Gastroesophageal sphincter (tissue), 4 donors: Measurements from ENCODE around the gene ANKRD27. TPM values are rescaled to one million over a fixed set of nuclear protein-coding genes. Genes with fewer than 3 reads are reported as not detected.

Experiments
- ATAC-seq: fragments of 150-250 bp; one replicate; pipeline ENCODE4 v1.9.1; 2016; ENCODE audit warnings: mild to moderate bottlenecking, moderate library complexity
- H3K27ac ChIP-seq, 4 donors: fragments of 200-600 bp; sonication (generic) in 3 of 4; 1 replicate in 3 of 4; 2 replicates in 1 of 4; pipeline ENCODE4 v1.5.1; 2016 to 2019
- H3K27me3 ChIP-seq: fragments of 200-600 bp; sonication (generic); one replicate; pipeline ENCODE4 v1.5.1; 2019
- H3K36me3 ChIP-seq, 2 donors: fragments of 200-600 bp; sonication (generic); one replicate each; pipeline ENCODE4 v1.5.1; 2019; ENCODE audit warnings: control low read depth in 1 of 2
- H3K4me1 ChIP-seq, 3 donors: fragments of 200-600 bp; sonication (generic); 1 replicate in 2 of 3; 2 replicates in 1 of 3; pipeline ENCODE4 v1.5.1; 2016 to 2019; ENCODE audit warnings: control low read depth in 2 of 3
- H3K4me3 ChIP-seq, 2 donors: fragments of 200-600 bp; sonication (generic); one replicate each; pipeline ENCODE4 v1.5.1; 2019; ENCODE audit warnings: mild to moderate bottlenecking in 1 of 2, moderate library complexity in 1 of 2
- H3K9me3 ChIP-seq, 3 donors: fragments of 200-600 bp; sonication (generic); one replicate each; pipeline ENCODE4 v1.5.1; 2017 to 2019; ENCODE audit warnings: control low read depth in 2 of 3
- EP300 ChIP-seq: sonication (generic); formaldehyde crosslinking; IDR thresholded peaks from one replicate; pipeline ENCODE4 v1.6.1; 2017; ENCODE audit warnings: antibody characterized with exemption, mild to moderate bottlenecking
- POLR2A ChIP-seq, 2 donors: fragments of 450-650 bp; IDR thresholded peaks; one replicate each; pipeline ENCODE4 v1.6.1; 2017; ENCODE audit warnings: antibody characterized with exemption in 2 of 2, mild to moderate bottlenecking in 2 of 2, moderate library complexity in 1 of 2
- POLR2AphosphoS5 ChIP-seq: sonication (generic); formaldehyde crosslinking; IDR thresholded peaks from one replicate; pipeline ENCODE4 v1.6.1; 2017; ENCODE audit warnings: antibody characterized with exemption
- WGBS, 2 donors: methylation state at CpG; one replicate each; pipeline ENCODE4 v1.1.5; 2018; ENCODE audit warnings: low coverage in 1 of 2; 5-methylcytosine and 5-hydroxymethylcytosine counted together
- total RNA-seq, 4 donors: library from RNA; depleted of rRNA; stranded (reverse); fragments of >200 nt; gene quantifications; one replicate each; pipeline ENCODE4 v1.1.0, GENCODE V29; 2016
- TF ChIP-seq, protein P1 (sequence below), 4 experiments: fragments of 200-600 bp in 2 of 4; fragments of 450-650 bp in 2 of 4; sonication (generic) in 1 of 4; IDR thresholded peaks; one replicate each; pipeline ENCODE4 v1.5.1; 2017 to 2019; ENCODE audit warnings: antibody characterized with exemption in 4 of 4, mild to moderate bottlenecking in 2 of 4, moderate library complexity in 2 of 4

Gene ANKRD27
- total RNA-seq, 4 donors from 2014 or later = 43.5 to 63.3 (median 52.6) TPM

DNA sequence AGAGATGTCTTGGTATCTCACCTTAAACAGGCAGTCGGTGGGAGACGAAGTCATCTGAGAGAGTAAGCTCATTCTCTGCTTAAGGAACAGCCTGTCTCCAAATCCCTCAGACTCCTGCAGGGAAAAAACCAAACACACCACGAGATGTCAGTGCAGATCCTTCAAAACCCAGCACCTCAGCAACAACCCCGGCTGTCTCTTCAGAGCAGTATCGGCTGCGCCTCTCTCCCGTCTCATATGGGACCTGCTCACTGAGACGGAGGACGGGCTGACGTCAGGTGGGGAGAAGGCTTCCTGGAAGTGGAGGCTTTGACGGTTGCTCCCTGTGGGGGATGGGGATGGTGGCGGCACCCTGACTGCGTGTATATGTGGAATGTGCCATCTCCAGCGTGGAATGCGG lies 43.6 kb downstream of the ANKRD27 start:
- 100% methylated on average over 2 of the region's 15 CpGs for WGBS, 2 donors
- Histone ChIP-seq H3K4me3 (no peak overlapping the region), H3K4me1 (no peaks in the 10 kb centered on the region), H3K27ac (no peak overlapping the region), H3K9me3 (no peaks in the 10 kb centered on the region), H3K36me3 (peaks cover 0 to 100% of the 10 kb centered on the region in 2 donors), H3K27me3 (no peaks in the 10 kb centered on the region)
- TF ChIP-seq EP300 = no peak
- TF ChIP-seq, protein P1, sequence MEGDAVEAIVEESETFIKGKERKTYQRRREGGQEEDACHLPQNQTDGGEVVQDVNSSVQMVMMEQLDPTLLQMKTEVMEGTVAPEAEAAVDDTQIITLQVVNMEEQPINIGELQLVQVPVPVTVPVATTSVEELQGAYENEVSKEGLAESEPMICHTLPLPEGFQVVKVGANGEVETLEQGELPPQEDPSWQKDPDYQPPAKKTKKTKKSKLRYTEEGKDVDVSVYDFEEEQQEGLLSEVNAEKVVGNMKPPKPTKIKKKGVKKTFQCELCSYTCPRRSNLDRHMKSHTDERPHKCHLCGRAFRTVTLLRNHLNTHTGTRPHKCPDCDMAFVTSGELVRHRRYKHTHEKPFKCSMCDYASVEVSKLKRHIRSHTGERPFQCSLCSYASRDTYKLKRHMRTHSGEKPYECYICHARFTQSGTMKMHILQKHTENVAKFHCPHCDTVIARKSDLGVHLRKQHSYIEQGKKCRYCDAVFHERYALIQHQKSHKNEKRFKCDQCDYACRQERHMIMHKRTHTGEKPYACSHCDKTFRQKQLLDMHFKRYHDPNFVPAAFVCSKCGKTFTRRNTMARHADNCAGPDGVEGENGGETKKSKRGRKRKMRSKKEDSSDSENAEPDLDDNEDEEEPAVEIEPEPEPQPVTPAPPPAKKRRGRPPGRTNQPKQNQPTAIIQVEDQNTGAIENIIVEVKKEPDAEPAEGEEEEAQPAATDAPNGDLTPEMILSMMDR (IDR thresholded peaks at IDR 0.05) = no peak
- TF ChIP-seq POLR2A (IDR thresholded peaks at IDR 0.05) = no peak
- no peak for TF ChIP-seq POLR2AphosphoS5
- no peak for ATAC-seq

- no peaks in the 10 kb centered on the region for H3K9me3 ChIP-seq
- H3K4me3 ChIP-seq = no peak overlapping the region
- peaks cover 0 to 100% of the 10 kb centered on the region in 2 donors for H3K36me3 ChIP-seq
- no peaks in the 10 kb centered on the region for H3K27me3 ChIP-seq
- WGBS, 2 donors = no CpG with 5 or more reads among the region's 14 CpGs
- H3K4me1 ChIP-seq = no peaks in the 10 kb centered on the region
- no peak for ATAC-seq
- TF ChIP-seq EP300 (no peak), POLR2A (IDR thresholded peaks at IDR 0.05) (no peak), POLR2AphosphoS5 (no peak)
- H3K27ac ChIP-seq = no peak overlapping the region
Measured at GRCh38 chr19:32630338-32630737, 44.6 kb downstream of the ANKRD27 start.

DNA sequence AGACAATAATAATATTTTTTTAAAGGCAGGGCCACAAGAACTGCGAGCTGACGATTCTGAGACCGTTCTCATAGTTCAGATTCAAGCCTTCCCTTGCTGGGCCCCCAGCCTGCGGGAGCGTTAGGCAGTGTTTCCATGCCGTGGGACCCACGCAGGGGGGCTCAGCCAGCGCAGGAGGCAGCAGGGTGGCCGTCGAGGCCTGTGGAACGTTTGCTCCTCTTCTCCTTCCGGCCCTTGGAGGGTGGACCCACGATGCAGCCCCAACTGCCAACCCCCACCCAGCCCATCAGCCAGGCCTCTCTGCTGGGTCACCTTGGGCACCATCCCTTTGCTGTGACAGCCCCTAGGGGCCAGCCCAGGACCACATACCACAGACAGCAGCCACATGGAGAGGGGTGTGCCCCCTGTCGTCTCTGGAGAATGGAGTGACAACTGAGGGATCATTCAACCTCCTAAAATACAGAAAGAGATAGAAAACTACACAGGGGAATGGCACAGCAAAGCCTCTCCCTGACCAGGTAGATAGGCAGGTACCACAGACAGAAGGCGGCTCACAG lies 47.2 kb downstream of the ANKRD27 start:
- no peak for ATAC-seq
- no peaks in the 10 kb centered on the region for H3K4me1 ChIP-seq
- TF ChIP-seq POLR2A (IDR thresholded peaks at IDR 0.05) (no peak), POLR2AphosphoS5 (no peak), EP300 (no peak)
- TF ChIP-seq, protein P1 (IDR thresholded peaks at IDR 0.05) = no peak
- no peak overlapping the region for H3K27ac ChIP-seq
- 81 to 87% methylated on average over 10 of the region's 15 CpGs for WGBS, 2 donors
- H3K36me3 ChIP-seq = peaks cover 0 to 100% of the 10 kb centered on the region in 2 donors
- H3K27me3 ChIP-seq = no peaks in the 10 kb centered on the region
- no peaks in the 10 kb centered on the region for H3K9me3 ChIP-seq
- H3K4me3 ChIP-seq = no peak overlapping the region

DNA sequence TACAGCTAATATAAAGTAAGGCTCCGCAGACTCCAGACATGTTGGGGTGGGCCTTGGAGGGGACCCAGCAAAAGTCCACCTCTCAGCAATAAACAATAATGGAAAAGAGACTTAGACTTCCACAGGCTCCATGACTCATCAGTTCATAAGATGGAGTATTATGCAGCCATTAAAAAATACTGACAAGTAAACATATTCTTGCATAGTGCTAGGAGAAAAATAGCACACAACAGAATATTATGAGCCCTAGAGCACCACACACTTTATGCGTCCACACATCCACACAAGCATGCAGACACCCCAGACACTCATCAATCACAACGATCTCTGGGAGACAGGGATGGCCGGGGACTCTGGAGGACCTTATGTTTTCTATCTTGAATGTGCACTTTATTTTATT lies 48.0 kb downstream of the ANKRD27 start:
- no peak for ATAC-seq
- H3K36me3 ChIP-seq = peaks cover 0 to 100% of the 10 kb centered on the region in 2 donors
- no peak overlapping the region for H3K4me3 ChIP-seq
- H3K27me3 ChIP-seq = no peaks in the 10 kb centered on the region
- H3K4me1 ChIP-seq = no peaks in the 10 kb centered on the region
- no peak overlapping the region for H3K27ac ChIP-seq
- WGBS, 2 donors = 88 to 90% methylated on average over 3 to 4 of the region's 4 CpGs
- TF ChIP-seq POLR2AphosphoS5 = no peak
- TF ChIP-seq EP300 = no peak
- no peaks in the 10 kb centered on the region for H3K9me3 ChIP-seq

GRCh38 chr19:32624410-32624809 lies 50.6 kb downstream of the ANKRD27 start:
- H3K4me3 ChIP-seq = no peak overlapping the region
- 86 to 94% methylated on average over 5 to 6 of the region's 6 CpGs for WGBS, 2 donors
- H3K27ac ChIP-seq = no peak overlapping the region
- H3K9me3 ChIP-seq = no peaks in the 10 kb centered on the region
- no peak for ATAC-seq
- peaks cover 0 to 100% of the 10 kb centered on the region in 2 donors for H3K36me3 ChIP-seq
- no peaks in the 10 kb centered on the region for H3K27me3 ChIP-seq
- no peaks in the 10 kb centered on the region for H3K4me1 ChIP-seq
- TF ChIP-seq POLR2AphosphoS5 (no peak), POLR2A (IDR thresholded peaks at IDR 0.05) (no peak), EP300 (no peak)
- TF ChIP-seq, protein P1 (IDR thresholded peaks at IDR 0.05) = no peak

GRCh38 chr19:32622002-32622401 lies 53.0 kb downstream of the ANKRD27 start:
- no peak overlapping the region for H3K27ac ChIP-seq
- no peaks in the 10 kb centered on the region for H3K4me1 ChIP-seq
- TF ChIP-seq, protein P1 (IDR thresholded peaks at IDR 0.05) = no peak
- TF ChIP-seq POLR2A (IDR thresholded peaks at IDR 0.05) (no peak), POLR2AphosphoS5 (no peak), EP300 (no peak)
- H3K36me3 ChIP-seq = peaks cover 0 to 100% of the 10 kb centered on the region in 2 donors
- no peak overlapping the region for H3K4me3 ChIP-seq
- H3K9me3 ChIP-seq = no peaks in the 10 kb centered on the region
- no peaks in the 10 kb centered on the region for H3K27me3 ChIP-seq
- WGBS, 2 donors = 70 to 77% methylated on average over 8 to 12 of the region's 12 CpGs
- ATAC-seq = no peak
